H1 (cell line): ENCODE data around the gene PTGES3L. TPM values are rescaled to one million over a fixed set of nuclear protein-coding genes. Genes with fewer than 3 reads are reported as not detected.

Experiments used
- CHD2 ChIP-seq: IDR thresholded peaks from 2 replicates; pipeline ENCODE4 v1.6.1; 2012; ENCODE audit warnings: low read length, improper control_type of control experiment
- polyA plus RNA-seq, 7 experiments: library from polyadenylated mRNA; depleted of rRNA in 3 of 7; stranded (reverse) in 5 of 7; unstranded in 2 of 7; fragments of >200 nt in 5 of 7; fragments of 200-250 nt in 2 of 7; gene quantifications; 1 replicate in 5 of 7; 2 replicates in 1 of 7; 4 replicates in 1 of 7; pipeline versions ENCODE4 v1.2.1 to v1.2.3, GENCODE V29; 2011 to 2013; ENCODE audit warnings: missing spikeins in 2 of 7, mixed read lengths in 2 of 7
- total RNA-seq: library from RNA; stranded (reverse); fragmentation: NEBNext Ultra II Directional; extraction: Animal tissue kit (Norgen Biotek cat#: 25700); gene quantifications from 2 replicates; pipeline ENCODE4 v1.2.1, GENCODE V29; 2021

PTGES3L gene
- total and polyA plus RNA-seq, 2 of the 8 experiments (the other 6 are each of a cell fraction or from before 2014, with no cell fraction given): 3.0 to 3.6 TPM

- no peak for TF ChIP-seq CHD2
Measured at GRCh38 chr17:43027091-43028032, 47.5 kb upstream of the PTGES3L start (continued).
